ENCODE data around the gene ZNF354B. TPM values are rescaled to one million over a fixed set of nuclear protein-coding genes. Genes with fewer than 3 reads are reported as not detected.
"Not testable (repeated sequence)": the region's sequence is repeated elsewhere in the genome, so short reads cannot be mapped to it uniquely, and the experiment has no call there.

Gene ZNF354B
- total RNA-seq, 1 donor from 2014 or later: 9.8 TPM

GRCh38 chr5:178832618-178833201 is 27.0 kb upstream of the ZNF354B start:
- Histone ChIP-seq H3K9me3 (ENCODE audit: insufficient read depth, low read depth, low read length) (peaks cover 4% of the 10 kb centered on the region), H2AFZ (ENCODE audit: low read depth, low read length) (no peak overlapping the region), H3K4me1 (ENCODE audit: insufficient read depth, low read length) (no peaks in the 10 kb centered on the region), H3K27me3 (ENCODE audit: insufficient read depth, low read length) (no peaks in the 10 kb centered on the region), H3K4me2 (ENCODE audit: low read length) (no peak overlapping the region), H3K27ac (ENCODE audit: low read depth, low read length) (no peak overlapping the region), H3K4me3 (ENCODE audit: insufficient read depth, low read depth, low read length) (no peak overlapping the region), H3K9ac (ENCODE audit: low read length) (no peak overlapping the region), H4K20me1 (ENCODE audit: insufficient read depth, low read length) (no peaks in the 10 kb centered on the region), H3K79me2 (ENCODE audit: insufficient read depth, low read length) (no peaks in the 10 kb centered on the region), H3K36me3 (ENCODE audit: insufficient read depth, low read length) (no peaks in the 10 kb centered on the region)
- no peak for FAIRE-seq
- H3K9me3 Mint-ChIP-seq (ENCODE audit: unreplicated experiment): peaks cover 5% of the 10 kb centered on the region
- TF ChIP-seq, protein P1, sequence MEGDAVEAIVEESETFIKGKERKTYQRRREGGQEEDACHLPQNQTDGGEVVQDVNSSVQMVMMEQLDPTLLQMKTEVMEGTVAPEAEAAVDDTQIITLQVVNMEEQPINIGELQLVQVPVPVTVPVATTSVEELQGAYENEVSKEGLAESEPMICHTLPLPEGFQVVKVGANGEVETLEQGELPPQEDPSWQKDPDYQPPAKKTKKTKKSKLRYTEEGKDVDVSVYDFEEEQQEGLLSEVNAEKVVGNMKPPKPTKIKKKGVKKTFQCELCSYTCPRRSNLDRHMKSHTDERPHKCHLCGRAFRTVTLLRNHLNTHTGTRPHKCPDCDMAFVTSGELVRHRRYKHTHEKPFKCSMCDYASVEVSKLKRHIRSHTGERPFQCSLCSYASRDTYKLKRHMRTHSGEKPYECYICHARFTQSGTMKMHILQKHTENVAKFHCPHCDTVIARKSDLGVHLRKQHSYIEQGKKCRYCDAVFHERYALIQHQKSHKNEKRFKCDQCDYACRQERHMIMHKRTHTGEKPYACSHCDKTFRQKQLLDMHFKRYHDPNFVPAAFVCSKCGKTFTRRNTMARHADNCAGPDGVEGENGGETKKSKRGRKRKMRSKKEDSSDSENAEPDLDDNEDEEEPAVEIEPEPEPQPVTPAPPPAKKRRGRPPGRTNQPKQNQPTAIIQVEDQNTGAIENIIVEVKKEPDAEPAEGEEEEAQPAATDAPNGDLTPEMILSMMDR (IDR thresholded peaks at IDR 0.05; ENCODE audit: insufficient read depth, low read depth, low read length): no peak
- no peak for TF ChIP-seq EZH2 (IDR thresholded peaks at IDR 0.05; ENCODE audit: insufficient read depth, low read length)
- no peak overlapping the region for H3K27ac Mint-ChIP-seq (ENCODE audit: unreplicated experiment)
- H3K27me3 Mint-ChIP-seq (ENCODE audit: low read depth, unreplicated experiment): no peaks in the 10 kb centered on the region
- no peak overlapping the region for H3K4me3 Mint-ChIP-seq (ENCODE audit: unreplicated experiment)
- no peak for DNase-seq (ENCODE audit: low read depth)
- no peaks in the 10 kb centered on the region for H3K36me3 Mint-ChIP-seq (ENCODE audit: low read depth, unreplicated experiment)
- H3K4me1 Mint-ChIP-seq (ENCODE audit: low read depth, unreplicated experiment): peaks cover 10% of the 10 kb centered on the region

- DNase-seq (ENCODE audit: low read depth): no peak
- H3K36me3 Mint-ChIP-seq (ENCODE audit: low read depth, unreplicated experiment): no peaks in the 10 kb centered on the region
- no peak for FAIRE-seq
These were observed 23.1 kb upstream of the ZNF354B start for GRCh38 chr5:178836628-178837027.

DNA sequence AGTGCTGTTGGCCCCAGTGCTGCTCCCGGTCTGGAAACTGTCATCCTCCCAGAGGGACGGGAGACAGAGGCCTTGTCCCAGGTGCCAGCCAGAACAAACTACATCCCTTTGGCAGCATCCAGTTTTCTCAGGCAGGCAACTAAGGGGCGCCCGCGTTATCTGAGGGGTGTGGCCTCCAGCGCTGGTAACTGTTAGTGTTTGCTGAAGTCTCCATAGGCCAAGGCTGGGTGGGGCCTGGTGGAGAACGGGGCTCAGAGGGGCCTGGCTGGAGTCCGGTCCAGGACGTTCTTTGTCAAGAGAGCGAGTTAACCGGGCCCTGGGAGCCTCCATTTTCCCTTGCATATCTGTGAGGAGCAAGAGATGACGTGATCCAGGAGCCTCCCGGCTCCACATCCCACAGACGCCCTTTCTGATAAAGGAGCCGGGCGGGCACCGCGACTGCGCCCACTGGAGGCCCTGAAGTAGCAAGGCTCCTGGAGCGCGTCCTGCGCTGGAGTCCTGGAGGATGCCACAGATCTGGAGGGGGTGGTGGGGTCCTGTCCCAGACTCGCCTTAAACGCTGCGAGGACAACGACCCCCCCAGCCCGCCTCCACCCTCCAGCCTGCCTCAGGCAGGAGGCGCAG is 20.9 kb upstream of the ZNF354B start:
- H3K4me3 Mint-ChIP-seq (ENCODE audit: unreplicated experiment); H3K4me1 Mint-ChIP-seq (ENCODE audit: low read depth, unreplicated experiment); H3K36me3 Mint-ChIP-seq (ENCODE audit: low read depth, unreplicated experiment); FAIRE-seq; H3K4me2 ChIP-seq (ENCODE audit: low read length); H3K27me3 ChIP-seq (ENCODE audit: insufficient read depth, low read length); H3K79me2 ChIP-seq (ENCODE audit: insufficient read depth, low read length); H3K9ac ChIP-seq (ENCODE audit: low read length); H3K27ac Mint-ChIP-seq (ENCODE audit: unreplicated experiment); H3K9me3 ChIP-seq (ENCODE audit: insufficient read depth, low read depth, low read length); H3K4me3 ChIP-seq (ENCODE audit: insufficient read depth, low read depth, low read length); H3K9me3 Mint-ChIP-seq (ENCODE audit: unreplicated experiment); H4K20me1 ChIP-seq (ENCODE audit: insufficient read depth, low read length); H3K4me1 ChIP-seq (ENCODE audit: insufficient read depth, low read length); DNase-seq (ENCODE audit: low read depth); H3K36me3 ChIP-seq (ENCODE audit: insufficient read depth, low read length); H2AFZ ChIP-seq (ENCODE audit: low read depth, low read length); H3K27me3 Mint-ChIP-seq (ENCODE audit: low read depth, unreplicated experiment); H3K27ac ChIP-seq (ENCODE audit: low read depth, low read length): not testable (repeated sequence)

More at GRCh38 chr5:178836628-178837027, 23.1 kb upstream of the ZNF354B start:
- no peaks in the 10 kb centered on the region for H3K4me1 ChIP-seq (ENCODE audit: insufficient read depth, low read length)
- no peak overlapping the region for H2AFZ ChIP-seq (ENCODE audit: low read depth, low read length)
- Mint-ChIP-seq H3K27me3 (ENCODE audit: low read depth, unreplicated experiment) (peaks cover 5% of the 10 kb centered on the region), H3K27ac (ENCODE audit: unreplicated experiment) (no peak overlapping the region), H3K4me1 (ENCODE audit: low read depth, unreplicated experiment) (no peaks in the 10 kb centered on the region), H3K9me3 (ENCODE audit: unreplicated experiment) (peaks cover 4% of the 10 kb centered on the region), H3K4me3 (ENCODE audit: unreplicated experiment) (no peak overlapping the region)
- no peak overlapping the region for H3K9ac ChIP-seq (ENCODE audit: low read length)
- H3K36me3 ChIP-seq (ENCODE audit: insufficient read depth, low read length): no peaks in the 10 kb centered on the region
- no peak for TF ChIP-seq EZH2 (IDR thresholded peaks at IDR 0.05; ENCODE audit: insufficient read depth, low read length)
- TF ChIP-seq, protein P1 (IDR thresholded peaks at IDR 0.05; ENCODE audit: insufficient read depth, low read depth, low read length): no peak
- no peaks in the 10 kb centered on the region for H3K9me3 ChIP-seq (ENCODE audit: insufficient read depth, low read depth, low read length)
- H3K4me2 ChIP-seq (ENCODE audit: low read length): no peak overlapping the region
- no peaks in the 10 kb centered on the region for H4K20me1 ChIP-seq (ENCODE audit: insufficient read depth, low read length)
- no peaks in the 10 kb centered on the region for H3K27me3 ChIP-seq (ENCODE audit: insufficient read depth, low read length)
- no peaks in the 10 kb centered on the region for H3K79me2 ChIP-seq (ENCODE audit: insufficient read depth, low read length)
- no peak overlapping the region for H3K4me3 ChIP-seq (ENCODE audit: insufficient read depth, low read depth, low read length)
- H3K27ac ChIP-seq (ENCODE audit: low read depth, low read length): no peak overlapping the region

Measured in astrocyte (in vitro differentiated cells and primary cell).